ENCODE results near the gene DEK. TPM values are rescaled to one million over a fixed set of nuclear protein-coding genes. Genes with fewer than 3 reads are reported as not detected.

The DEK gene
- polyA plus RNA-seq, 2 of the 4 experiments (the other 2 are of a cell fraction) = 96.4 to 146 TPM

DNA sequence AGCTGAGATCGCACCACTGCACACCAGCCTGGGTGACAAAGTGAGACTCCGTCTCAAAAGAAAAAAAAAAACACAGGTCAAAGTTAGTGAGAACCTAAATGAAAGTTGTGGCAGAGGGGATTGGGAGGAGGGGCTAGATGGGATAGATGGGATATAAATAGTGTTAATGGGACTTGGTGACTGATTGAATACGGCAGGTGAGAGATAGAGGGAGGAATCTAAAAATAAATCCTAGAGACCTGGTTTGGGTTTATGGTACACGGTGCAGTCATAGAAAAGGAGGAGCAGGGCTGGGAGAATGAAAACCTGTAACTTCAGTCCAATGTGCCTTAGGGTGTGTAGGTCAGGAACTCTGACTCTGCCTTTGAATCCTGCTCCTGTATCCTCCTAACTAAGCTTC is 25.0 kb upstream of the DEK start (continued):
- TF ChIP-seq FOSB (CRISPR knock-in tag; IDR thresholded peaks at IDR 0.05) (no peak), KDM1A (IDR thresholded peaks at IDR 0.05; ENCODE audit: low read depth) (no peak)

DNA sequence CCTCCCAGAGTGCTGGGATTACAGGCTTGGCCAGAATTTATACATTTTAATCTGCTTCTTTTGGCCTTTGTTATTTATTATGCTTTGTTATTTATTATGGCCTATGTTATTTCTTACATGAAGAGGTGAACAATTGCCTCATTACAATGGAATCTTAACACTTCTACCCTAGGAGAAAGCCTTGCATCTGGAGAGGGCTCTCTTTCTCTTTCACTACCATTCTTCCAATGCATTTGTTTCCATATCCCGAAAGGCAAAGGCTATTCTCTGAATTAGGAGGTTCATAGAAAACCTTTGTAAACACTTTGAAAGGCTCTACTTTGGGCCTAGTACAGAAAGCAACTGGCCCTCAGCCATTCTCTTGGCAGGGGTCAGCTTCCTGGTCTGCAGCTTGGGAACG is 19.9 kb upstream of the DEK start:
- CTCF ChIA-PET = no interaction called here
- TF ChIP-seq TFCP2L1 (CRISPR knock-in tag; IDR thresholded peaks at IDR 0.05) (no peak), RFX5 (IDR thresholded peaks at IDR 0.05) (no peak), JUN (IDR thresholded peaks at IDR 0.05) (no peak), SMC3 (IDR thresholded peaks at IDR 0.05) (no peak), HOXA7 (CRISPR knock-in tag; IDR thresholded peaks at IDR 0.05) (no peak), PHF8 (IDR thresholded peaks at IDR 0.05; ENCODE audit: borderline replicate concordance, low read depth) (no peak), EHF (CRISPR knock-in tag; IDR thresholded peaks at IDR 0.05) (no peak), RARB (CRISPR knock-in tag; IDR thresholded peaks at IDR 0.05) (no peak), RAD21 (conservative IDR thresholded peaks at IDR 0.05 in 1 of 2, IDR thresholded peaks at IDR 0.05 in 1 of 2) (no peak), REST (IDR thresholded peaks at IDR 0.05) (no peak)
- TF ChIP-seq, protein P1, sequence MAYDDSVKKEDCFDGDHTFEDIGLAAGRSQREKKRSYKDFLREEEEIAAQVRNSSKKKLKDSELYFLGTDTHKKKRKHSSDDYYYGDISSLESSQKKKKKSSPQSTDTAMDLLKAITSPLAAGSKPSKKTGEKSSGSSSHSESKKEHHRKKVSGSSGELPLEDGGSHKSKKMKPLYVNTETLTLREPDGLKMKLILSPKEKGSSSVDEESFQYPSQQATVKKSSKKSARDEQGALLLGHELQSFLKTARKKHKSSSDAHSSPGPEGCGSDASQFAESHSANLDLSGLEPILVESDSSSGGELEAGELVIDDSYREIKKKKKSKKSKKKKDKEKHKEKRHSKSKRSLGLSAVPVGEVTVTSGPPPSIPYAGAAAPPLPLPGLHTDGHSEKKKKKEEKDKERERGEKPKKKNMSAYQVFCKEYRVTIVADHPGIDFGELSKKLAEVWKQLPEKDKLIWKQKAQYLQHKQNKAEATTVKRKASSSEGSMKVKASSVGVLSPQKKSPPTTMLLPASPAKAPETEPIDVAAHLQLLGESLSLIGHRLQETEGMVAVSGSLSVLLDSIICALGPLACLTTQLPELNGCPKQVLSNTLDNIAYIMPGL (CRISPR knock-in tag; IDR thresholded peaks at IDR 0.05; ENCODE audit: borderline replicate concordance) = no peak
- DNase-seq (ENCODE audit: low read depth in 1 of 2, low spot score in 1 of 2) (no peak), FAIRE-seq (no peak), ATAC-seq (no peak)
- H3K9me3 ChIP-seq = no peaks in the 10 kb centered on the region
- no peak overlapping the region for H3K4me2 ChIP-seq
- no peak overlapping the region for H3K27ac ChIP-seq
- no peaks in the 10 kb centered on the region for H3K4me1 ChIP-seq
- H3K4me3 ChIP-seq = no peak overlapping the region
- POLR2A ChIA-PET = no interaction called here
- 71% methylated on average over 2 of the region's 2 CpGs for WGBS (ENCODE audit: missing lambda C conversion rate)

DNA sequence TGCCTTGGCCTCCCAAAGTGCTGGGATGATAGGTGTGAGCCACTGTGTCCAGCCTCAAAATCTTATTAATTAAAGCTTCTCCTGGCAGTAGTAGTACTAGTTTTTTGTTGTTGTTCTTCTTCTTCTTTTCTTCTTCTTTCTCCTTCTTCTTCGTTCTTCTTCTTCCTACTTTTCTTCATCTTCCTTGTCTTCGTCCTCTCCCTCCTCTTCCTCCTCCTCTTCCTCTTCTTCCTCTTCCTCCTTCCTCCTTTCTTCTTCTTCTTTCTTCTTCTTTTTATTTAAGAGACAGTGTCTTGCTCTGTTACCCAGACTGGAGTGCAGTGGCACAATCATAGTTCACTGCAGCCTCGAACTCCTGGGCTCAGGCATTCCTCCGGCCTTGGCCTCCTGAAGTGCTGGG is 17.2 kb upstream of the DEK start:
- no peak overlapping the region for H3K27ac ChIP-seq
- WGBS (ENCODE audit: missing lambda C conversion rate) = 41% methylated on average over 4 of the region's 4 CpGs
- no peaks in the 10 kb centered on the region for H3K4me1 ChIP-seq
- ATAC-seq = no peak
- CTCF ChIA-PET = no interaction called here
- POLR2A ChIA-PET = no interaction called here
- H3K4me2 ChIP-seq = no peak overlapping the region
- TF ChIP-seq MYC (IDR thresholded peaks at IDR 0.05; ENCODE audit: borderline replicate concordance, low read length) = no peak
- no peak for TF ChIP-seq MAZ (IDR thresholded peaks at IDR 0.05; ENCODE audit: borderline replicate concordance, low read depth, low read length)
- no peak for TF ChIP-seq POLR2AphosphoS2 (conservative IDR thresholded peaks at IDR 0.05; ENCODE audit: low read length)
- TF ChIP-seq, protein P1 (CRISPR knock-in tag; IDR thresholded peaks at IDR 0.05; ENCODE audit: borderline replicate concordance) = no peak
- no peak for TF ChIP-seq BHLHE40 (IDR thresholded peaks at IDR 0.05; ENCODE audit: low read depth, low read length)
- TF ChIP-seq RAD21 (conservative IDR thresholded peaks at IDR 0.05 in 1 of 2, IDR thresholded peaks at IDR 0.05 in 1 of 2) = no peak
- TF ChIP-seq GATA3 (IDR thresholded peaks at IDR 0.05; ENCODE audit: borderline replicate concordance) = no peak
- TF ChIP-seq JUN (IDR thresholded peaks at IDR 0.05) = no peak
- TF ChIP-seq, protein P2, sequence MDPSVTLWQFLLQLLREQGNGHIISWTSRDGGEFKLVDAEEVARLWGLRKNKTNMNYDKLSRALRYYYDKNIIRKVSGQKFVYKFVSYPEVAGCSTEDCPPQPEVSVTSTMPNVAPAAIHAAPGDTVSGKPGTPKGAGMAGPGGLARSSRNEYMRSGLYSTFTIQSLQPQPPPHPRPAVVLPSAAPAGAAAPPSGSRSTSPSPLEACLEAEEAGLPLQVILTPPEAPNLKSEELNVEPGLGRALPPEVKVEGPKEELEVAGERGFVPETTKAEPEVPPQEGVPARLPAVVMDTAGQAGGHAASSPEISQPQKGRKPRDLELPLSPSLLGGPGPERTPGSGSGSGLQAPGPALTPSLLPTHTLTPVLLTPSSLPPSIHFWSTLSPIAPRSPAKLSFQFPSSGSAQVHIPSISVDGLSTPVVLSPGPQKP (IDR thresholded peaks at IDR 0.05; ENCODE audit: low read depth, low read length) = no peak
- no peak for TF ChIP-seq HDAC2 (IDR thresholded peaks at IDR 0.05)
- TF ChIP-seq NPAS2 (CRISPR knock-in tag; IDR thresholded peaks at IDR 0.05; ENCODE audit: borderline replicate concordance) = no peak
- TF ChIP-seq NFE2L2 (conservative IDR thresholded peaks at IDR 0.05; ENCODE audit: low read length) = no peak
- TF ChIP-seq ZSCAN20 (CRISPR knock-in tag; IDR thresholded peaks at IDR 0.05) = no peak
- TF ChIP-seq ZFP36 (IDR thresholded peaks at IDR 0.05; ENCODE audit: borderline replicate concordance, partially characterized antibody) = no peak
- TF ChIP-seq CTCF (IDR thresholded peaks at IDR 0.05) = no peak
- FAIRE-seq = no peak
- no peaks in the 10 kb centered on the region for H3K9me3 ChIP-seq
- no peak overlapping the region for H3K4me3 ChIP-seq
- DNase-seq (ENCODE audit: low read depth in 1 of 2, low spot score in 1 of 2) = no peak

Data from A549 (cell line).